ENCODE measurements around the gene CCDC30. TPM values are rescaled to one million over a fixed set of nuclear protein-coding genes. Genes with fewer than 3 reads are reported as not detected.

Gene CCDC30
- polyA plus RNA-seq, 3 donors, result 0.95 to 1.5 (median 1.2) TPM

DNA sequence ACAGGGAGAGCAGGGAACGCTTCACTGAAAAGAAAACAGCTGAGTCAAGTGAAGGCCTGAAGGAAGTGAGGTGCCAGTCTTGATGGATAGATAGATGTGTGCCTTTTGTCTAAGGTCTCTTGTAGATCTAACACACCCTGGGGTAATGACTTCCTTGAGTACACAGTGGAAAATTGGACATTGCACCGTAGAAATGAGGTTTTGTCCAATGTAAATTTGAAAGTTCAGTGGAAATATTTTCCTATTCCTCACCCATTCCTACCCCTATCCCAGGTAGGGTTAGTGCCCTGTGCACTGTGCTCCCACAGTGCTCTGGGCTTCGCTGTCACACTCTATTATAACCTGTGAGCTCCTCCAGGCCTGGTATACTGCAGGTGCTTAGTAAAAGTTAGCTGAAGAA, 31.6 kb upstream of the CCDC30 start:
- WGBS (ENCODE audit: insufficient coverage), result 88% methylated on average over 1 of the region's 3 CpGs
- no peak for TF ChIP-seq CTCF (IDR thresholded peaks at IDR 0.05)

GRCh38 chr1:42432714-42433113, 30.4 kb upstream of the CCDC30 start:
- Histone ChIP-seq H3K9ac (ENCODE audit: insufficient read depth, low read length, poor library complexity, severe bottlenecking) (no peak overlapping the region), H3K9me3 (replicated peaks in 1 of 2; ENCODE audit: control insufficient read depth in 1 of 2, insufficient read depth in 1 of 2, low read length in 2 of 2) (no peaks in the 10 kb centered on the region), H4K20me1 (ENCODE audit: insufficient read depth, low read length) (no peaks in the 10 kb centered on the region), H3K4me1 (ENCODE audit: control insufficient read depth in 1 of 2, insufficient read depth in 2 of 2, low read length in 2 of 2) (no peaks in the 10 kb centered on the region), H2AFZ (ENCODE audit: insufficient read depth, low read depth, low read length, poor library complexity, severe bottlenecking) (no peak overlapping the region), H3K4me3 (replicated peaks in 1 of 3; ENCODE audit: low read depth in 2 of 3, low read length in 3 of 3) (no peak overlapping the region), H3K79me2 (ENCODE audit: insufficient read depth, low read length) (no peaks in the 10 kb centered on the region), H3K4me2 (replicated peaks; ENCODE audit: extremely low read depth, low read length, poor library complexity, severe bottlenecking) (no peak overlapping the region), H3K36me3 (replicated peaks in 1 of 2; ENCODE audit: control insufficient read depth in 1 of 2, insufficient read depth in 2 of 2, low read length in 2 of 2) (no peaks in the 10 kb centered on the region), H3K27ac (ENCODE audit: low read depth in 1 of 2, low read length in 2 of 2) (no peak overlapping the region), H3K27me3 (ENCODE audit: control insufficient read depth in 2 of 2, insufficient read depth in 2 of 2, low read length in 2 of 2) (no peaks in the 10 kb centered on the region)
- H3K4me3 Mint-ChIP-seq, result no peak overlapping the region
- peaks cover 5% of the 10 kb centered on the region for H3K4me1 Mint-ChIP-seq
- WGBS (ENCODE audit: insufficient coverage), result 100% methylated on average over 2 of the region's 4 CpGs
- no peak for DNase-seq
- no peak overlapping the region for H3K27ac Mint-ChIP-seq
- TF ChIP-seq CTCF (IDR thresholded peaks at IDR 0.05), result no peak
- no peaks in the 10 kb centered on the region for H3K9me3 Mint-ChIP-seq
- H3K36me3 Mint-ChIP-seq, result no peaks in the 10 kb centered on the region
- H3K27me3 Mint-ChIP-seq (ENCODE audit: low read depth in 3 of 3), result peaks cover 0 to 2% (median 0%) of the 10 kb centered on the region in 3 donors
- intact Hi-C loops (cut with micrococcal nuclease), result no loop called here

More for the DNA sequence above, 31.6 kb upstream of the CCDC30 start:
- H2AFZ ChIP-seq (ENCODE audit: insufficient read depth, low read depth, low read length, poor library complexity, severe bottlenecking), result no peak overlapping the region
- H3K27ac ChIP-seq (ENCODE audit: low read depth in 1 of 2, low read length in 2 of 2), result no peak overlapping the region
- no peaks in the 10 kb centered on the region for H3K79me2 ChIP-seq (ENCODE audit: insufficient read depth, low read length)
- Mint-ChIP-seq H3K27ac (no peak overlapping the region), H3K27me3 (ENCODE audit: low read depth in 3 of 3) (peaks cover 0 to 2% (median 0%) of the 10 kb centered on the region in 3 donors), H3K36me3 (no peaks in the 10 kb centered on the region), H3K4me3 (no peak overlapping the region), H3K4me1 (no peaks in the 10 kb centered on the region), H3K9me3 (peaks cover 0 to 1% (median 0%) of the 10 kb centered on the region in 7 donors)
- no peaks in the 10 kb centered on the region for H3K4me1 ChIP-seq (ENCODE audit: control insufficient read depth in 1 of 2, insufficient read depth in 2 of 2, low read length in 2 of 2)
- no peaks in the 10 kb centered on the region for H4K20me1 ChIP-seq (ENCODE audit: insufficient read depth, low read length)
- intact Hi-C loops (cut with micrococcal nuclease), result no loop called here
- H3K9ac ChIP-seq (ENCODE audit: insufficient read depth, low read length, poor library complexity, severe bottlenecking), result no peak overlapping the region
- H3K9me3 ChIP-seq (replicated peaks in 1 of 2; ENCODE audit: control insufficient read depth in 1 of 2, insufficient read depth in 1 of 2, low read length in 2 of 2), result no peaks in the 10 kb centered on the region
- no peak overlapping the region for H3K4me3 ChIP-seq (replicated peaks in 1 of 3; ENCODE audit: low read depth in 2 of 3, low read length in 3 of 3)
- H3K27me3 ChIP-seq (ENCODE audit: control insufficient read depth in 2 of 2, insufficient read depth in 2 of 2, low read length in 2 of 2), result no peaks in the 10 kb centered on the region
- H3K4me2 ChIP-seq (replicated peaks; ENCODE audit: extremely low read depth, low read length, poor library complexity, severe bottlenecking), result no peak overlapping the region
- no peaks in the 10 kb centered on the region for H3K36me3 ChIP-seq (replicated peaks in 1 of 2; ENCODE audit: control insufficient read depth in 1 of 2, insufficient read depth in 2 of 2, low read length in 2 of 2)
- no peak for DNase-seq
